HL-60 (cell line): ENCODE results near the gene CARMIL1.

Source experiments
- POLR2AphosphoS5 ChIP-seq: IDR thresholded peaks from 2 replicates; pipeline ENCODE4 v1.6.1; 2012; ENCODE audit warnings: low read depth
- SPI1 ChIP-seq: IDR thresholded peaks from 2 replicates; pipeline ENCODE4 v1.6.1; 2012; ENCODE audit warnings: low read depth, mild to moderate bottlenecking, borderline replicate concordance
- TF ChIP-seq, protein P1 (sequence below): IDR thresholded peaks from 2 replicates; pipeline ENCODE4 v1.6.1; 2012; ENCODE audit warnings: low read depth; ENCODE audit not compliant: insufficient replicate concordance
- TF ChIP-seq, protein P2 (sequence below): IDR thresholded peaks from one replicate; pipeline ENCODE4 v1.5.1; 2011; ENCODE audit warnings: low read length, control low read depth, inconsistent platforms; ENCODE audit not compliant: insufficient read depth

DNA sequence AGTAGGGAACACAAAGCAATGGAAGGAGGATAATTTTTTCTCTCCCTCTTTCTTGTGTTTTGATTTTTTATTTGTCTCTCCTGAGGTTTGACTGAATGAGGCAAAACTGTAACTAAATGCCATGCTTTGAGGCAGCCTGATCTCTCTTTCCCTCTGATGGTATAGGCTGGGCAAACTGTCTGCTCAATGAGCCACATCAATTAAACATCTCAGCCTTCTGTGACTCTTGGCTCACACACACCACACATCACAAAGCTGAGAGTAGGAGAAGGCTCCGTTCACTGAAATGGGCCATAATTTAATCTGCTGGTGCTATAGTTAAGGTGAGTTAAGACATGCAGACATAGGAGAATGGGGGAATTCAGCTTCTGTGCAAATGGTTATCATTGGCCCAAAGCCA, 344.7 kb downstream of the CARMIL1 start:
- TF ChIP-seq, protein P1, sequence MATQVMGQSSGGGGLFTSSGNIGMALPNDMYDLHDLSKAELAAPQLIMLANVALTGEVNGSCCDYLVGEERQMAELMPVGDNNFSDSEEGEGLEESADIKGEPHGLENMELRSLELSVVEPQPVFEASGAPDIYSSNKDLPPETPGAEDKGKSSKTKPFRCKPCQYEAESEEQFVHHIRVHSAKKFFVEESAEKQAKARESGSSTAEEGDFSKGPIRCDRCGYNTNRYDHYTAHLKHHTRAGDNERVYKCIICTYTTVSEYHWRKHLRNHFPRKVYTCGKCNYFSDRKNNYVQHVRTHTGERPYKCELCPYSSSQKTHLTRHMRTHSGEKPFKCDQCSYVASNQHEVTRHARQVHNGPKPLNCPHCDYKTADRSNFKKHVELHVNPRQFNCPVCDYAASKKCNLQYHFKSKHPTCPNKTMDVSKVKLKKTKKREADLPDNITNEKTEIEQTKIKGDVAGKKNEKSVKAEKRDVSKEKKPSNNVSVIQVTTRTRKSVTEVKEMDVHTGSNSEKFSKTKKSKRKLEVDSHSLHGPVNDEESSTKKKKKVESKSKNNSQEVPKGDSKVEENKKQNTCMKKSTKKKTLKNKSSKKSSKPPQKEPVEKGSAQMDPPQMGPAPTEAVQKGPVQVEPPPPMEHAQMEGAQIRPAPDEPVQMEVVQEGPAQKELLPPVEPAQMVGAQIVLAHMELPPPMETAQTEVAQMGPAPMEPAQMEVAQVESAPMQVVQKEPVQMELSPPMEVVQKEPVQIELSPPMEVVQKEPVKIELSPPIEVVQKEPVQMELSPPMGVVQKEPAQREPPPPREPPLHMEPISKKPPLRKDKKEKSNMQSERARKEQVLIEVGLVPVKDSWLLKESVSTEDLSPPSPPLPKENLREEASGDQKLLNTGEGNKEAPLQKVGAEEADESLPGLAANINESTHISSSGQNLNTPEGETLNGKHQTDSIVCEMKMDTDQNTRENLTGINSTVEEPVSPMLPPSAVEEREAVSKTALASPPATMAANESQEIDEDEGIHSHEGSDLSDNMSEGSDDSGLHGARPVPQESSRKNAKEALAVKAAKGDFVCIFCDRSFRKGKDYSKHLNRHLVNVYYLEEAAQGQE: no peak
- TF ChIP-seq, protein P2, sequence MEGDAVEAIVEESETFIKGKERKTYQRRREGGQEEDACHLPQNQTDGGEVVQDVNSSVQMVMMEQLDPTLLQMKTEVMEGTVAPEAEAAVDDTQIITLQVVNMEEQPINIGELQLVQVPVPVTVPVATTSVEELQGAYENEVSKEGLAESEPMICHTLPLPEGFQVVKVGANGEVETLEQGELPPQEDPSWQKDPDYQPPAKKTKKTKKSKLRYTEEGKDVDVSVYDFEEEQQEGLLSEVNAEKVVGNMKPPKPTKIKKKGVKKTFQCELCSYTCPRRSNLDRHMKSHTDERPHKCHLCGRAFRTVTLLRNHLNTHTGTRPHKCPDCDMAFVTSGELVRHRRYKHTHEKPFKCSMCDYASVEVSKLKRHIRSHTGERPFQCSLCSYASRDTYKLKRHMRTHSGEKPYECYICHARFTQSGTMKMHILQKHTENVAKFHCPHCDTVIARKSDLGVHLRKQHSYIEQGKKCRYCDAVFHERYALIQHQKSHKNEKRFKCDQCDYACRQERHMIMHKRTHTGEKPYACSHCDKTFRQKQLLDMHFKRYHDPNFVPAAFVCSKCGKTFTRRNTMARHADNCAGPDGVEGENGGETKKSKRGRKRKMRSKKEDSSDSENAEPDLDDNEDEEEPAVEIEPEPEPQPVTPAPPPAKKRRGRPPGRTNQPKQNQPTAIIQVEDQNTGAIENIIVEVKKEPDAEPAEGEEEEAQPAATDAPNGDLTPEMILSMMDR: no peak
- TF ChIP-seq POLR2AphosphoS5 (no peak), SPI1 (no peak)
